HUES6 (cell line): Measurements from ENCODE around the gene RILPL2.
"Not testable (repeated sequence)": the region's sequence is repeated elsewhere in the genome, so short reads cannot be mapped to it uniquely, and the experiment has no call there.

ENCODE experiments used
- H3K27ac ChIP-seq: 2 replicates; pipeline ENCODE4 v1.7.0; 2013; ENCODE audit warnings: low read depth, mild to moderate bottlenecking, low read length, inconsistent platforms
- H3K27me3 ChIP-seq: 2 replicates; pipeline ENCODE4 v1.6.1; 2013; ENCODE audit warnings: low read length; ENCODE audit not compliant: control insufficient read depth, insufficient read depth
- H3K36me3 ChIP-seq: 2 replicates; pipeline ENCODE4 v1.6.1; 2013; ENCODE audit warnings: low read length; ENCODE audit not compliant: control insufficient read depth, insufficient read depth
- H3K4me1 ChIP-seq: 2 replicates; pipeline ENCODE4 v1.6.1; 2013; ENCODE audit warnings: low read length; ENCODE audit not compliant: control insufficient read depth, insufficient read depth
- H3K4me3 ChIP-seq: 2 replicates; pipeline ENCODE4 v1.5.1; 2013; ENCODE audit warnings: low read depth, low read length
- H3K9ac ChIP-seq: one replicate; pipeline ENCODE4 v1.6.1; 2013; ENCODE audit warnings: mild to moderate bottlenecking, low read length
- H3K9me3 ChIP-seq: 2 replicates; pipeline ENCODE4 v1.6.1; 2013; ENCODE audit warnings: low read depth, low read length; ENCODE audit not compliant: control insufficient read depth, insufficient read depth

The RILPL2 gene

DNA sequence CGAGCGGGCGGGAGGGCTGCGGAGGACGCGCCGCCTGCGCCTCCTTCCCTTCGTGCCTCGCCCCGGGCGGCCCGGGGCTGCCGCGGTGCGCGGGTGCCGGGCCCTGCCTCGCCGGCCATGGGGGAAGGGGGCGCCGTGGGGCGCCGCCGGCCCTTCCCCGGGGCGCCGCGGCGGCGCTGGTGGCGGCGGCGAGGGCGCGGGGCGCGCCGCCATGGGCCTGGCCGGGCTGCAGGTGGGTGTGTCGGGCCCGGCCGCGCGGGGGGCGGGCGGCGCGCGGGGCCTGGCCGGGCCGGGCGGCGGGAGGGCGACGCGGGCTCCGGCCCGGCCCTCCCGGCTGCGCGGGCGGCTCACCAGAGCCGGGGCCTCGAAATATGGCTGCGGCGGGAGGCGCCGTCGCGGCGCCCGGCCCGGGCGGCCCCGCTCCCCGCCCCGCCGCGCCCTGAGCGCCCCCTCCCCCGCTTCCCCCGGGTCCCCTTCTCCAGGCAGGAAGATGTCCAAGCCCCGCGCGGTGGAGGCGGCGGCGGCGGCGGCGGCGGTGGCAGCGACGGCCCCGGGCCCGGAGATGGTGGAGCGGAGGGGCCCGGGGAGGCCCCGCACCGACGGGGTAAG is 47.4 kb downstream of the RILPL2 start:
- Histone ChIP-seq H3K27me3 (no peaks in the 10 kb centered on the region), H3K36me3 (peaks cover 36% of the 10 kb centered on the region), H3K4me3 (peak overlapping the region; percentile 68), H3K27ac (no peak overlapping the region), H3K9ac (peak overlapping the region; percentile 75), H3K4me1 (peaks cover 21% of the 10 kb centered on the region), H3K9me3 (no peaks in the 10 kb centered on the region)

DNA sequence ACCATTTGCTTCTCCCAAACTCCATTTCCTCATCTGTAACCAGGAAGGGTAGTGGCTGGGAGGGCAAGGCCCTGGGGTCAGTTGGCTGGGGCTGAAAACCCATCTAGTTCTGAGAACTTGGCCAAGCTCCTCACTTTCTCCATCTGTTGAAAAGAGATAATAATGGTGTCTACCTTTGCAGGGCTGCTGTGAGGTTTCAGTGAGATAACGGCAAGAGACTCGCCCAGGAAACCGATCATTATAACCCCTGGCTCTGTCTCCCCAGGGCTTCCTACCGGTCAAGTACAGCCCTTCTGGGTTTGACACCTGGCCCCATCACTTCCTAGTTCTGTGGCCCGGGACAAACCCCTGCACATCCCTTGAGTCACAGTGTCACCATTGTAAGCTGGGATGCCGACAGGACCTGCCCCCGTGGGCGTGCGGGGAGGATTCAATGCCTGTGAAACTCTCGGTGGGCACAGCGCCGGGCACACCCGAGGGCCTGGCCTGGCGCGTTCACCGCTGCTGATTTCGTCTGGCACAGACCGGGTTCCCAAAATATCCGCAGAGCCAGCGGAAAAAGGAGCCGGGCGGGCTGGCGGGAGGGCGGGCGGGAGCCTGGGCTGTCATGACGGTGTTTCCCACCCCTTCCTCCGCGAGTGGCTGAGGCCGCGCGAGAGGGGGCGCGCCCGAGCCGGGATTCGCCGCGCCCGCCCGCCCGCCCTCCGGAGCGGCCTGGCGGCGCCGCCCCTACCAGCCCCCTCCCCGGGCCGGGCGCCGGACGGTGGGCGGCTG is 48.1 kb downstream of the RILPL2 start:
- H3K9me3 ChIP-seq: no peaks in the 10 kb centered on the region
- H3K9ac ChIP-seq: peak overlapping the region; percentile 78
- peaks cover 31% of the 10 kb centered on the region for H3K36me3 ChIP-seq
- no peak overlapping the region; the same call in 1 of the 2 replicates for H3K27ac ChIP-seq
- peaks cover 21% of the 10 kb centered on the region for H3K4me1 ChIP-seq
- no peaks in the 10 kb centered on the region for H3K27me3 ChIP-seq
- peak overlapping the region; percentile 68 for H3K4me3 ChIP-seq

DNA sequence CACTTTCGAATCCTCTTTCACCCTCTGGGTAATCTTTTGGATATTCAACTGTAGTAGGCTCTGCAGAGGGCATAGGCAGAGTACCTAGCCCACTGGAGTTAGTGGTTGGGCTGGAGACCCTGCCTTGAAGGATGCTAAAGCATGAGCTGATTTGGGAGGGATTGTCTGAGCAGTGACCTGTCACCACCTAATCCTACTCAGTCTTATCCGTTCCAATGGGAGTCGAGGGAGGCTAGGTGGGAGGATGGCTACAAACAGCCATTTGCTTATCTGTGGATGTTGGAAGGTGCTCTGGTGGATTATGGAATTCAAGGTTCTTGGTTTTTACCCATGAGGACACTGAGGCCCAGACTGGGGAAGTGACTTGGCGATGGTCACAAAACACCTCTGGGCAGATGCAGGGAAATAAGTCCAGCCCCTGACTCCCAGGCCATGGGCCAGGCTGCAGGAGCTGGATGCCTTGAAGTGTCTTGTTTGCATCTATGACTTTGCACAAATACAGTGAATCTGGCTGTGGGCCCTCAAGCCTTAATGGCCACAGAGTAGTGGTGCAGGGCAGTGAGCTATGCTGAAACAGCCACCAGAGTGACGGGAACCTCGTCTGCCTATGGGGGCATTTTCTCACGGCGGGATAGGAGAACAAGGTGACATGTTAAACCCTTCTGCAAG is 48.8 kb downstream of the RILPL2 start:
- H3K27ac ChIP-seq: no peak overlapping the region
- peak overlapping the region; percentile 68 for H3K4me3 ChIP-seq
- no peaks in the 10 kb centered on the region for H3K27me3 ChIP-seq
- H3K9ac ChIP-seq: peak overlapping the region; percentile 2
- peaks cover 21% of the 10 kb centered on the region for H3K4me1 ChIP-seq
- H3K9me3 ChIP-seq: no peaks in the 10 kb centered on the region
- H3K36me3 ChIP-seq: peaks cover 24% of the 10 kb centered on the region

DNA sequence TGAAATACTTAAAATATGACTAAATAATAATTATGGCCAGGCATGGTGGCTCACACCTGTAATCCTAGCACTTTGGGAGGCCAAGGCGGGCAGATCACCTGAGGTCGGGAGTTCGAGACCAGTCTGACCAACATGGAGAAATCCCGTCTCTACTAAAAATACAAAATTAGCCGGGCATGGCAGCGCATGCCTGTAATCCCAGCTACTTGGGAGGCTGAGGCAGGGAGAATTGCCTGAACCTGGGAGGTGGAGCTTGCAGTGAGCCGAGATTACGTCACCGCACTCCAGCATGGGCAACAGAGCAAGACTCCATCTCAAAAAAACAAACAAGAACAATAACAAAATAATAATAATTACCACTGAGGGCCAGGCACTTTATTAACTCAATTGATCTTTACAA is 50.9 kb downstream of the RILPL2 start:
- not testable (repeated sequence) for H3K36me3 ChIP-seq, H3K27me3 ChIP-seq, H3K9ac ChIP-seq, H3K27ac ChIP-seq, H3K4me3 ChIP-seq, H3K9me3 ChIP-seq
- H3K4me1 ChIP-seq: peaks cover 18% of the 10 kb centered on the region

DNA sequence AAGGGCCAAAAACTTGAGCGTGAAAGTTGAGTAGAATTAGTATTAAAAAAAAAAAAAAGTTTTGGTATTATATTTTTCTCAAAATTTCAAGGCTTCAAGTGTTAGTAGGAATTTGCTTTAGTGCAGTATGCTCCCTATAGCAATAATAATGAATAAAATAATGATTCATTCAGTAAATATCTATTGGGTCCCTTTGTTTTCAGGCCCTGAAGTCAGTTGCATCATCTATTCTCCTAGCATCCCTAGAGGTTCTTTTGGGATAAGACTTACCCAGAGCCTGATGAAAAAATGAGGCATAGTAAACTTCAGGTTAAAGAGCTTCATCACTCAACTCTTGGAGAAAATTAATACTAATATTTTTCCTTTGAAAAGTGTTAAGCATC is 51.5 kb downstream of the RILPL2 start:
- Histone ChIP-seq H3K9me3 (no peaks in the 10 kb centered on the region), H3K27me3 (no peaks in the 10 kb centered on the region), H3K4me3 (peak overlapping the region; percentile 89), H3K36me3 (no peaks in the 10 kb centered on the region), H3K4me1 (peaks cover 13% of the 10 kb centered on the region), H3K9ac (peak overlapping the region; percentile 72), H3K27ac (no peak overlapping the region)

DNA sequence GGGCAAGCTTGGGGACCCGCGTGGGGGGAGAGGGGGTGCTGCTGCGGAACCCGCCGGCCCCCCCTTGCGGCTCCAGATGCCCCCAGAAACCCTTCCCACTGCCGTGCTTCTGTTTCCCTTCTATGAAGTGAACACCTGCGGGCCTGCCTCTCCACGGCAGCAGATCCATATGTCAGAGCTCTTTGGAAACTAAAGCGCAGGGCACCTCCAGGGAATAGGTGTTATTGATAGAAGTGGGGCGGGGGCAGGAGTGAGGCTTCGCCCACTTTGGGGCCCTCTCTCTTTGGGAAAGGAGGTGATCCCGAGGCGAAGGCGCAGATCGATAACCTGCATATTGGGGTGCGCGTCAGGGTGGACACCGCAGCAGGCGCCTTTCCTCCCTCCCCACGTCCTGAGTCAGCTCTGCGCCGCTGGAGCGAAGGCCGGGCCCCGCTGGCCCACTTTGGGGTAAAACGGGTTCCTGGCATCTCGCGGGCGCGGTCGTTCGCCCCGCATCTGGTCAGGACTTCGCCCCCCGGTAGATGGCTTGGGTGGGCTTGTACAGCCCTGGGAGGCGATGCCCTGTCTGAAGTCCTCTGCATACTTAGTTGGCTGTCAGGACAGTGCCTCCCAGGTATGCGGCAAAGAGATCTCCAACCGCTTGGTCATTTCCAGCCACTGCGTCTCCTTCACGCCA is 52.0 kb downstream of the RILPL2 start:
- Histone ChIP-seq H3K4me1 (peaks cover 11% of the 10 kb centered on the region), H3K9ac (peak overlapping the region; percentile 72), H3K9me3 (no peaks in the 10 kb centered on the region), H3K27me3 (no peaks in the 10 kb centered on the region), H3K4me3 (peak overlapping the region; percentile 89), H3K27ac (no peak overlapping the region), H3K36me3 (no peaks in the 10 kb centered on the region)

DNA sequence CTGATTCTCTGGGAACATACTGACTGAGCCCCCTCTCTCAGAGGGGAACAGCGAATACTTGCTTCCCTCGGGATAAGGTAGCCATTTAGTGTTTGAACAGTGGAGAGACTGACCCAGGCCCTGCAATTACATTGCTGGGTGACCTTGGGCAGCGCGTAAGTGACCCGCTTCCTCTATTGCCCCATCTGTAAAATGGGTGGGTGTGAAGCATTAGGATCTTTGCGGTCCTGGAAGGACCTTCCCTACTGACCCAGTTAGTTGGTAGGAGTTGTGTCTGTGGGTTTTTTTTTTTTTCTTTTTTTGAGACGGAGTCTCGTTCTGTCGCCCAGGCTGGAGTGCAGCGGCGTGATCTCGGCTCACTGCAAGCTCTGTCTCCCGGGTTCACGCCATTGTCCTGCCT is 53.8 kb downstream of the RILPL2 start:
- no peak overlapping the region for H3K27ac ChIP-seq
- H3K9me3 ChIP-seq: no peaks in the 10 kb centered on the region
- no peaks in the 10 kb centered on the region for H3K36me3 ChIP-seq
- no peak overlapping the region for H3K9ac ChIP-seq
- no peaks in the 10 kb centered on the region for H3K27me3 ChIP-seq
- peak overlapping the region; percentile 89 for H3K4me3 ChIP-seq
- peaks cover 4% of the 10 kb centered on the region for H3K4me1 ChIP-seq

DNA sequence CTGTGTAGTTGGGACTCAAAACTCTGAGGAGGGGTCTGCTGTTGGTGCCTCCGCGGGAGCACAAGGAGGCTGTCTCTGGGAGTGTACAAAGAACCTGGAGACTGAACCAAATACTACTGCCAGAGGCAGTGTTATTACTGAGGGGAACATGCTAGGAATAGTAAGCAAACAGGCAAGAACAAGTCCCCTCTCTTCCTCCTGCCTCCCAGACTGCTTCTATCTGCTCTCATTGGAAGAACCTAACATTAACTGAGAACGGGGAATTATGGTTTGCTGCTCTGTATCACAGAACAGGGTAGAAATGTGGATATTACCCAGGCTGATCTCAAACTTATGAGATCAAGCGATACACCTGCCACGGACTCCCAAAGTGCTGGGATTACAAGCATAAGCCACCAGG is 57.1 kb downstream of the RILPL2 start:
- Histone ChIP-seq H3K4me1 (no peaks in the 10 kb centered on the region), H3K9ac (no peak overlapping the region), H3K36me3 (no peaks in the 10 kb centered on the region), H3K9me3 (no peaks in the 10 kb centered on the region), H3K27me3 (no peaks in the 10 kb centered on the region), H3K4me3 (no peak overlapping the region), H3K27ac (no peak overlapping the region)

DNA sequence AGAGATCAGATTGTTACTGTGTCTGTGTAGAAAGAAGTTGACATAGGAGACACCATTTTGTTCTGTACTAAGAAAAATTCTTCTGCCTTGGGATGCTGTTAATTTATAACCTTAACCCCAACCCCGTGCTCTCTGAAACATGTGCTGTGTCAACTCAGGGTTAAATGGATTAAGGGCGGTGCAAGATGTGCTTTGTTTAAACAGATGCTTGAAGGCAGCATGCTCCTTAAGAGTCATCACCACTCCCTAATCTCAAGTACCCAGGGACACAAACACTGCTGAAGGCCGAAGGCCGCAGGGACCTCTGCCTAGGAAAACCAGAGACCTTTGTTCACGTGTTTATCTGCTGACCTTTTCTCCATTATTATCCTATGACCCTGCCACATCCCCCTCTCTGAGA is 64.1 kb downstream of the RILPL2 start:
- H3K4me1 ChIP-seq, H3K4me3 ChIP-seq, H3K27me3 ChIP-seq, H3K9ac ChIP-seq, H3K36me3 ChIP-seq, H3K27ac ChIP-seq, H3K9me3 ChIP-seq: not testable (repeated sequence)

DNA sequence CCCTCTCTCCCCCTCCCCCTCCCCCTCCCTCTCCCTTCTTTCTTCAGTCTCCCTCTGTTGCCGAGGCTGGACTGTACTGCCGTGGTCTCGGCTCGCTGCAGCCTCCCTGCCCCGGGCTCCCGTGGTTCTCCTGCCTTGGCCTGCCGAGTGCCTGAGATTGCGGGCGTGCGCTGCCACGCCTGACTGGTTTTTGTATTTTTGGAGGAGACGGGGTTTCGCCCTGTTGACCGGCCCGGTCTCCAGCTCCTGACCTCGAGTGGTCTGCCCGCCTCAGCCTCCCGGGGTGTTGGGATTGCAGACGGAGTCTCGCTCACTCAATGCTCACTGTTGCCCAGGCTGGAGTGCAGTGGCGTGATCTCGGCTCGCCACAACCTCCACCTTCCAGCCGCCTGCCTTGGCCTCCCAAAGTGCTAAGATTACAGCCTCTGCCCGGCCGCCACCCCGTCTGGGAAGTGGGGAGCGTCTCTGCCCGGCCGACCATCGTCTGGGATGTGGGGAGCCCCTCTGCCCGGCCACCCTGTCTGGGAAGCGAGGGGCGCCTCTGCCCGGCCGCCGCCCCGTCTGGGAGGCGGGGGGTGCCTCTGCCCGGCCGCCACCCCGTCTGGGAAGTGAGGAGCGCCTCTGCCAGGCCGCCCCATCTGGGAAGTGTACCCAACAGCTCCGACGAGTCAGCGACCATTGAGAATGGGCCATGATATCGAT is 64.7 kb downstream of the RILPL2 start:
- not testable (repeated sequence) for H3K27me3 ChIP-seq, H3K4me1 ChIP-seq, H3K4me3 ChIP-seq, H3K27ac ChIP-seq, H3K9me3 ChIP-seq, H3K36me3 ChIP-seq, H3K9ac ChIP-seq
